ENCODE results near the gene RBMS1.
A peak's percentile ranks its signal among the peaks of the same experiment; 100 is the strongest.

RBMS1 gene

GRCh38 chr2:160328811-160329527, 164.6 kb downstream of the RBMS1 start:
- no peak for DNase-seq (ENCODE audit: low read depth, low spot score)
- H3K4me3 ChIP-seq (ENCODE audit: low read length): no peak overlapping the region

DNA sequence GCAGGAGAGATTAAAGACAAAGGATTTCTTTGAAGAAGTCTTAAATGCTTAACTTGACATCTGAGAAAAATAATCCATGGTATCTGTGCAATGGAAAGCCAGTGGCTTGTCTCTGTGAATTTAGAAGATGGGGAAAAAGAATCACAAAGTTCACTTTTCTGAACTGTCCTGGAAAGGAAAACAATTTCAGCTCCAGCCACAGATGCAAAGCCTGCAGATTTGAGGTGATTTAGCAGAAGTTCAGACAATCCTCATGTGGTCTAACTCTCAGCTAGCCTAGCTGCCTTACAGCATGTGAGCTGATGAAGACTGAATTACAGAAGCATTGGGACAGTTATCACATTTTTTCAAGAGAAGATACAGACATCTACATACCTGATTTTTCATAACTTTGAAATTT, 166.8 kb downstream of the RBMS1 start:
- DNase-seq (ENCODE audit: low read depth, low spot score): no peak
- H3K4me3 ChIP-seq (ENCODE audit: low read length): no peak overlapping the region

GRCh38 chr2:160325418-160325817, 168.2 kb downstream of the RBMS1 start:
- no peak overlapping the region for H3K4me3 ChIP-seq (ENCODE audit: low read length)
- no peak for DNase-seq (ENCODE audit: low read depth, low spot score)

- no peak overlapping the region for H3K4me3 ChIP-seq (ENCODE audit: low read length)
Measured at GRCh38 chr2:160324917-160325316, 168.7 kb downstream of the RBMS1 start.

GRCh38 chr2:160324161-160324800, 169.3 kb downstream of the RBMS1 start:
- no peak overlapping the region for H3K4me3 ChIP-seq (ENCODE audit: low read length)
- DNase-seq (ENCODE audit: low read depth, low spot score): peak; percentile 19

More at GRCh38 chr2:160324917-160325316, 168.7 kb downstream of the RBMS1 start:
- DNase-seq (ENCODE audit: low read depth, low spot score): no peak

DNA sequence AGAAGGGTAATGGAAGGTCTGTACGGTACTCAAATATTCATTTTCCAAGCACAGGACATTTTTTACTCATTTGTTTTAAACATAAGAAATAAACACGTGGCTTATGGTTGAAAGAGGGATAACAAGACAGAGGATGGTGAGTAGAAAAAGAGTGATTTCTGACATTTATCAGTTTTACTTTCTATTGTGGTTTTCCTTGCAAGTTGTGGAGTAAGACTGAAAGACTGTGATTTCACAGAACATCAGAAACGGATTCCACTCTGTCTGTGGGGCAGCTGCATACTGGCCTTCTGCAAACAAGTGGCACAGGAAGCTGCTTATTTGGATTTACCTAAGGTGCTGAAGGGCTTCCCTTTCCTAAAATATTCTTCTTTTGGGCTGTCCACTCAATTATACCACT, 171.3 kb downstream of the RBMS1 start:
- DNase-seq (ENCODE audit: low read depth, low spot score): peak; percentile 6
- H3K4me3 ChIP-seq (ENCODE audit: low read length): no peak overlapping the region

- DNase-seq (ENCODE audit: low read depth, low spot score): no peak
- H3K4me3 ChIP-seq (ENCODE audit: low read length): no peak overlapping the region
Measured at GRCh38 chr2:160321006-160321405, 172.6 kb downstream of the RBMS1 start.

GRCh38 chr2:160319700-160320099, 173.9 kb downstream of the RBMS1 start:
- H3K4me3 ChIP-seq (ENCODE audit: low read length): no peak overlapping the region
- no peak for DNase-seq (ENCODE audit: low read depth, low spot score)

DNA sequence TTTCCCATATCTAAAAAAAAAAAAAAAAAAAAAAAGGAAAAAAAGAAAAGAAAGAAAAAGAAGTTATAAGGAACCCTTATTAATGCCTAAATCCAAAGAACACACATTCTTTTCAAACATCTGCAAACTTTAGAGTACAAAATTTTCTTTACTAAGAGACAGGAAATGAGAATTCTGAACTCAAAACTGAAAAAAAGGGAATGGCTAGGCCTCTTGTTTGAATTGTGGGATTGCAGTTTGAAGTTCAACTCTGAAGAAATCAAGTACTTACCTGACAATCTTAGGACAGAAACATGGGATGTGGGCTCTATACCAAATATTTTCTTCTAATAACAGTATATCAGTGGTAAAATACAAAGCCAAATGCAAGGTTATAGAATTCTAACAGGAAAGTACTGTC, 175.4 kb downstream of the RBMS1 start:
- DNase-seq (ENCODE audit: low read depth, low spot score): no peak
- no peak overlapping the region for H3K4me3 ChIP-seq (ENCODE audit: low read length)

GRCh38 chr2:160317181-160318099, 176.2 kb downstream of the RBMS1 start:
- DNase-seq (ENCODE audit: low read depth, low spot score): no peak
- no peak overlapping the region for H3K4me3 ChIP-seq (ENCODE audit: low read length)

DNA sequence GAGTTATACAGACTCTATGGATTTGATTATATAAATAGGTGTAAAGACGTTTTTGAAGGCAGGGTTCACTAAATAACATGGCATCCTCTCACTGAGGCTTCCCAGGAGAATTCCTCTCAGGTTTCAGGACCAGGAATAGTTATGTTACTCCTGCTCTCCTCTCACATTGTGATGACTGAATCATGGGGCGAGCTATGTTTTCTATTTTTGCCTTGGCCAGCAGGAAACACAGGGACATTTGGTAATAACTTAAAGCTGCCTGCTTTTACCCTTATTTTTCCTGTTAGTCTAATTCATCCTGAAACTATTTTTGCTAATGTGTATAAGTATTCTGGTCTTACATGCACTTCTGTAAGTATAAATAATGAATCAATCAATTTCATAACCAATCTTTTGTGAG, 178.3 kb downstream of the RBMS1 start:
- no peak for DNase-seq (ENCODE audit: low read depth, low spot score)
- no peak overlapping the region for H3K4me3 ChIP-seq (ENCODE audit: low read length)

DNA sequence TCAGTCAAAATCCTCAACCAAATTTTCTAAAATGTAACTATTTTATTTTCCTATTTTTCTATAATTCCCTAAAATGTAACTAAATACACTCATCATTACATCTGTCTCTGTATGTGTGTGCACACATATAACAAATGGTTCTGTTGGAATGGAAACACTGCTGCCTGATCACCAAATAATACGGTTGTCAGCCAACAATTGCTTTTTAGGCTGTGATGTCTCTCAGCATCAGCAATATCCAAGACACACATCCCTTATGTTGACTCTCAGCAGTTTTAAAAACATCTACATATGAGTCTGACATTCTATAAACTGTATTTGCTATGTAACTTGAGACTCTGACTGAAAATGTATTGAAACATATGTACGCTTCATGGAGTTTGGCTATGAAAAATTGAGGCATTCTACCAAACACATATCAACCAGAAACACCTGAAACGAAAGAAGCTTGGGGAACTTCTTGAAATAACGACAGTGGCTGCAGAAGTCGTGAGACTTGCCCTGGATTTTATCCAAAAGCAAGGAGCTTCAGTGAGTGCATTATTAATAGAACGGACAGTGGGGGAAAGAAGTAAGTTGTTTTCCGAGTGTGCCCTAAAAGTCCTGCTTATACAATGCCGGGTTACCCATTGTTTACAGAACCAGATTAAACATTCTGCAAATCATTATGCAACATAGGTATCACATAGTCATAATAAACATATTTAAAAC, 183.3 kb downstream of the RBMS1 start:
- no peak for DNase-seq (ENCODE audit: low read depth, low spot score)
- H3K4me3 ChIP-seq (ENCODE audit: low read length): no peak overlapping the region

GRCh38 chr2:160309585-160309984, 184.0 kb downstream of the RBMS1 start:
- DNase-seq (ENCODE audit: low read depth, low spot score): no peak
- H3K4me3 ChIP-seq (ENCODE audit: low read length): no peak overlapping the region

- no peak overlapping the region for H3K4me3 ChIP-seq (ENCODE audit: low read length)
- DNase-seq (ENCODE audit: low read depth, low spot score): no peak
Measured at GRCh38 chr2:160308915-160309314, 184.7 kb downstream of the RBMS1 start.

GRCh38 chr2:160308476-160308875, 185.1 kb downstream of the RBMS1 start:
- no peak for DNase-seq (ENCODE audit: low read depth, low spot score)
- H3K4me3 ChIP-seq (ENCODE audit: low read length): no peak overlapping the region

DNA sequence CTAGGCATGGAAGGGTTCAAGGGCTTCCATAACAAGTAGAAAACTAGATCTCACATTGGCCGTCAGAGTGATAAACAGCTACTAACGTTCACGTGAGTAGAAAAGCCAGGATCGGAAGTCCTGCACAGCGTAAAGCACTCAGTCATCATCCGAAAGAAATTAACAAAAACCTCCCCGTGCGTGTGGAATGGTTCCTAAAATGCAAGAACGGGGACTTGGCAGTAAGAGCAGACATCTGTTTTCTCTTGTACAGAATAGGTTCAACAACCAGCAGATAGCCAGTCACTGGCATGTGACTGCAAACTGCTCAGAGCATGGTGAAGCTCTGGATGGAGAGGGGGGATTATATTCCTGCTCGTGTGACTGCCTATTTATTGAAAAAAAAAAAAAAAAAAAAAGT, 186.6 kb downstream of the RBMS1 start:
- no peak for DNase-seq (ENCODE audit: low read depth, low spot score)

GRCh38 chr2:160305081-160305750, 188.4 kb downstream of the RBMS1 start:
- DNase-seq (ENCODE audit: low read depth, low spot score): no peak
- H3K4me3 ChIP-seq (ENCODE audit: low read length): no peak overlapping the region

More for the DNA sequence above, 186.6 kb downstream of the RBMS1 start:
- H3K4me3 ChIP-seq (ENCODE audit: low read length): no peak overlapping the region

DNA sequence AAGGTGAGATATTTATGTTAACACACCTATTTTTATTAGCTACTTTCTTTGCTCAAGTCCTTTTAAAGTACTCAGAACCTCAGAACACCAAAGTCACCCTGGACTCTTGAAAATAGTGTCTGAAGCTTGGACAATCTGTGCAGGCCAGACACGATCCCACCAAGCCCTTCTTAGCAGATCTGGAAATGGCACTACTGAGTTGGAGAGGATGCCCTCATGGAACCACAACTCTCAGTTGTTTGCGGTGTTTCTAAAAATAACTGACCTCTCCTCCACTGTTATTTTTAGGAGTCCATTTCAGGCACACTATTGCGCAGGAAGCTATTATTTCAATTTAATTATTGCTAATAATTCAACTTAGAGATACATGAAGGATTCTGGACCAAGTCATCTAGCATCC, 190.1 kb downstream of the RBMS1 start:
- no peak overlapping the region for H3K4me3 ChIP-seq (ENCODE audit: low read length)

DNA sequence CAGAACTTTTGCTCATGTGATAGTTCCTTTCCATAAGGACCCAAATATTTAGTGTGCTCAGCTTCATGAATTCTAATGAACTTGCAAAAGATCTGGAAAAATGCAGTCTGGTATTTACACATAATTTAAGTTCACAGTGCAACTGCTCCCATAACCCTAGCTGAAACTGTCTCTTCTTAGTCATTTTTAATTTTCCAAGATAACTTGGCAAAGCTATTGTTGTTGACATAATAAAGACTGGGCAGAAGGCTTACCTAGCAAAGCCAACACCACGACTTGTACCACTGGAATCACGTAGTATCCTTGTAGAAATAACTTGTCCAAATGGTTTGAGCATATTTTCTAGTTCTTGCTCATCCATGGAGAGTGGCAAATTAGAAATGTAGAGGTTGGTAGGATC, 190.5 kb downstream of the RBMS1 start:
- no peak for DNase-seq (ENCODE audit: low read depth, low spot score)
- H3K4me3 ChIP-seq (ENCODE audit: low read length): no peak overlapping the region

More for the DNA sequence above, 190.1 kb downstream of the RBMS1 start:
- DNase-seq (ENCODE audit: low read depth, low spot score): no peak
